ENCODE results near the gene PRM3. TPM values are rescaled to one million over a fixed set of nuclear protein-coding genes. Genes with fewer than 3 reads are reported as not detected.

PRM3 gene
- total RNA-seq, 4 donors from 2014 or later: not detected

DNA sequence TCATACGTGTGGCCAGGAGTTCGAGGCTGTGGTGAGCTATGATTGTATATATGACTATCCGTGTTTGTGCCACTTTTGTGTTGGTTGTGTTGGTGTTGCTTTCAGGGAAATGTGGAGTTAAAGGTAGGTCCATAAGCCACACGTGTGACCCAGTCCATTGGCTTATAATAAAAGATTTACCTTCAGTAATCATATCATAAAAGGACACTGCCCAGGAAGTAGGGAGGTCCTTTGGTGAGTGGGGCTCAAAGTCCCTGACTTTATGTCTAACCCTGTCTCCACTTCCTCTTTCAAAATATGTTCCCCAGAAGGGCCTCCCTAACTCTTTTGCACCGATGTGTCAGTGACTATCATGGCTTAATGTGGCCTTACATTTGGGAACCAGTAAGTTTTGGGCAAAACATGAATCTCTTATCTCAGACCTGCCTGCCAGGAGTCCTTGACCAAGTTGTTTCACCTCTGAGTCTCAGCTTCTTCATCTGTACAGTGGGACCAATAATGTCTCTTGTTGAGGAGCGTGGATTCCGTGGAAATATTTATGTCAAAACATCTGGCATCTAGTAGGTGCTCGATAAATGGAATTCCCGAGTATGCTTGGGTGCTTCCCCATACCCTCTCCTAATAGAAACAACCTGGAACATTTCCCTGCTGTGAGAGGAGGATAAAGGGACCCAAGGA lies 9.1 kb downstream of the PRM3 start:
- DNase-seq (no peak), ATAC-seq (no peak)
- no peak overlapping the region for H3K27ac ChIP-seq
- H3K9me3 ChIP-seq: no peaks in the 10 kb centered on the region
- in situ Hi-C loops (cut with MboI; ENCODE audit: low sequenced_read_pairs in 4 of 4) (loop anchor here (5.0 to 10.0 kb wide), 2 partner anchors 289 to 297 kb away; no protein-coding TSS in a partner anchor), intact Hi-C loops (cut with DNase I; ENCODE audit: low total_unique reads) (no loop called here)
- H3K4me3 ChIP-seq: no peak overlapping the region
- no peak for TF ChIP-seq POLR2A (IDR thresholded peaks at IDR 0.05)
- TF ChIP-seq, protein P1, sequence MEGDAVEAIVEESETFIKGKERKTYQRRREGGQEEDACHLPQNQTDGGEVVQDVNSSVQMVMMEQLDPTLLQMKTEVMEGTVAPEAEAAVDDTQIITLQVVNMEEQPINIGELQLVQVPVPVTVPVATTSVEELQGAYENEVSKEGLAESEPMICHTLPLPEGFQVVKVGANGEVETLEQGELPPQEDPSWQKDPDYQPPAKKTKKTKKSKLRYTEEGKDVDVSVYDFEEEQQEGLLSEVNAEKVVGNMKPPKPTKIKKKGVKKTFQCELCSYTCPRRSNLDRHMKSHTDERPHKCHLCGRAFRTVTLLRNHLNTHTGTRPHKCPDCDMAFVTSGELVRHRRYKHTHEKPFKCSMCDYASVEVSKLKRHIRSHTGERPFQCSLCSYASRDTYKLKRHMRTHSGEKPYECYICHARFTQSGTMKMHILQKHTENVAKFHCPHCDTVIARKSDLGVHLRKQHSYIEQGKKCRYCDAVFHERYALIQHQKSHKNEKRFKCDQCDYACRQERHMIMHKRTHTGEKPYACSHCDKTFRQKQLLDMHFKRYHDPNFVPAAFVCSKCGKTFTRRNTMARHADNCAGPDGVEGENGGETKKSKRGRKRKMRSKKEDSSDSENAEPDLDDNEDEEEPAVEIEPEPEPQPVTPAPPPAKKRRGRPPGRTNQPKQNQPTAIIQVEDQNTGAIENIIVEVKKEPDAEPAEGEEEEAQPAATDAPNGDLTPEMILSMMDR (IDR thresholded peaks at IDR 0.05 in 4 of 5, conservative IDR thresholded peaks at IDR 0.05 in 1 of 5): no peak
- no peaks in the 10 kb centered on the region for H3K27me3 ChIP-seq
- H3K36me3 ChIP-seq: no peaks in the 10 kb centered on the region
- peaks cover 0 to 2% of the 10 kb centered on the region in 2 donors for H3K4me1 ChIP-seq

DNA sequence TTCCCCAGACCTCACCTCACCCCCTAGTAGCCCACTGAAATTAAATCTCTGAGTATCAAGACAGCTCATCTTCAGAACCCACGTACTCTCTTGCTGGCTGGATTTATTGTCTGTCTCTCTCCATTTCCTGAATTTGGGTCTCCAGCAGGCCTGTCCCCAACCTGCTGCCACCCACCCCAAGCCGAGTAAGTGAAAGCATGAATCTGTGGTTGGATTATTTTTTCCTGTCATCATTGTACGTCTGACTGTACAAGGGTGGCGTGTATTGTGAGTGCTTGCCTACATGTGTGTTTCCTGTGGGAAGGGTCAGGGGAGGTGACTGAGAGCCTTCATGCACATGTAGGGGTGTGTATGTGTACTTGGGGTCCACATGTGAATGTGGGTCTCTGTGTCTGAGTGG lies 9.7 kb downstream of the PRM3 start:
- no peak for ATAC-seq
- in situ Hi-C loops (cut with MboI; ENCODE audit: low sequenced_read_pairs in 4 of 4): loop anchor here (5.0 to 10.0 kb wide), 2 partner anchors 289 to 296 kb away; no protein-coding TSS in a partner anchor
- DNase-seq: no peak
- H3K4me1 ChIP-seq: peaks cover 0 to 5% of the 10 kb centered on the region in 2 donors
- no peaks in the 10 kb centered on the region for H3K36me3 ChIP-seq
- intact Hi-C loops (cut with DNase I; ENCODE audit: low total_unique reads): no loop called here
- no peak overlapping the region for H3K27ac ChIP-seq
- TF ChIP-seq POLR2A (IDR thresholded peaks at IDR 0.05): no peak
- TF ChIP-seq, protein P1 (IDR thresholded peaks at IDR 0.05 in 4 of 5, conservative IDR thresholded peaks at IDR 0.05 in 1 of 5): no peak
- H3K27me3 ChIP-seq: no peaks in the 10 kb centered on the region
- H3K4me3 ChIP-seq: no peak overlapping the region
- H3K9me3 ChIP-seq: no peaks in the 10 kb centered on the region

DNA sequence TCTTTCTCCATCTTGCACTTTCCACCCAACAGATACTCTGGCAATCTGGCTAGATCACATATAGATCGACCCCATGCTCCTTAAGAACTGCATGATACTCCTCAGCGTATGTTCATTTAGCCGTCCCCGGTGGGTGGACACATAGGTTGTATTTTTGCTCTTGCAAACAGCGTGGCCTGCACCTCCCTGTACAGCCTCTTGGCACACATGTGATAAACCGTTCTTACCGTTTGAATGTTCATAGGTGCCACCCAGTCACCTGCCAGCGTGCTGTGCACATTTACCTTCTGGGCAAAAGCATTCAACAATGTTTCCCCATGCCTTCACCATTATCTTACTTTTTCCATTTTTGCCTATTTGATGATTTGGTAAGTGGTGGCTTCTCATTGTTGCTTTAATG lies 10.5 kb downstream of the PRM3 start:
- DNase-seq (no peak), ATAC-seq (no peak)
- intact Hi-C loops (cut with DNase I; ENCODE audit: low total_unique reads): no loop called here
- H3K36me3 ChIP-seq: no peaks in the 10 kb centered on the region
- in situ Hi-C loops (cut with MboI; ENCODE audit: low sequenced_read_pairs in 4 of 4): loop anchor here (5.0 to 10.0 kb wide), 2 partner anchors 288 to 296 kb away; no protein-coding TSS in a partner anchor
- no peak overlapping the region for H3K4me3 ChIP-seq
- no peak overlapping the region for H3K27ac ChIP-seq
- no peaks in the 10 kb centered on the region for H3K27me3 ChIP-seq
- no peak for TF ChIP-seq POLR2A (IDR thresholded peaks at IDR 0.05)
- TF ChIP-seq, protein P1 (IDR thresholded peaks at IDR 0.05 in 4 of 5, conservative IDR thresholded peaks at IDR 0.05 in 1 of 5): no peak
- no peaks in the 10 kb centered on the region for H3K9me3 ChIP-seq
- H3K4me1 ChIP-seq: peaks cover 0 to 5% of the 10 kb centered on the region in 2 donors

DNA sequence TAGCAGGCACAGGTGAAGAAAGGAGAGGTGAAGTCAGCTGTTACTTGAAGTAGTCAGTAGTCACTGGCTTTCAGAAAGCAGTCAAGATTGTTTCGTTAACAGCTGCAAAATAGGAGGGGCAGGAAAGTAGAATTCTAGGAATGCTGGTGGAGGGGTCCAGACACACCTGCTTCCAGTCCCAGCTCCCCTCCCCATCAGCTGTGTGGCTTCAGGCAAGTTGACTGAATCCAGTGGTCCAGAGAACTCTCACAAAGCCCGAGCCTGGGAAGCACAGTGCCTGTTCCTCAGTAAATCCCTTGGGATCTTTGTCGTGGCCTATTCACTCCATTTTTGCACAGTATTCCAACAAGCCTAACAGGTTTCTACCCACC lies 12.8 kb downstream of the PRM3 start:
- peaks cover 8 to 12% of the 10 kb centered on the region in 2 donors for H3K4me1 ChIP-seq
- in situ Hi-C loops (cut with MboI; ENCODE audit: low sequenced_read_pairs in 4 of 4) (loop anchor here (5.0 to 10.0 kb wide), 2 partner anchors 286 to 293 kb away; no protein-coding TSS in a partner anchor), intact Hi-C loops (cut with DNase I; ENCODE audit: low total_unique reads) (no loop called here)
- H3K27me3 ChIP-seq: no peaks in the 10 kb centered on the region
- H3K36me3 ChIP-seq: no peaks in the 10 kb centered on the region
- no peak overlapping the region for H3K27ac ChIP-seq
- TF ChIP-seq, protein P1 (IDR thresholded peaks at IDR 0.05 in 4 of 5, conservative IDR thresholded peaks at IDR 0.05 in 1 of 5): no peak
- no peak for TF ChIP-seq POLR2A (IDR thresholded peaks at IDR 0.05)
- H3K4me3 ChIP-seq: no peak overlapping the region
- no peak for DNase-seq
- ATAC-seq: no peak
- no peaks in the 10 kb centered on the region for H3K9me3 ChIP-seq
